CD4-positive, alpha-beta T cell (primary cell): ENCODE results near the gene OTUD5. TPM values are rescaled to one million over a fixed set of nuclear protein-coding genes. Genes with fewer than 3 reads are reported as not detected.

ENCODE experiments used
- ATAC-seq: fragments of 200-7000 bp; cut with Tn5 transposase; one replicate; pipeline ENCODE4 v1.10.0; 2022; ENCODE audit warnings: mild to moderate bottlenecking; ENCODE audit not compliant: poor library complexity
- CTCF ChIA-PET: fragments of 350-600 bp; sonication (Branson Sonifier 250); formaldehyde crosslinking; loops from one replicate; lab custom pipeline; 2021; ENCODE audit warnings: antibody characterized with exemption, inconsistent platforms; lab: Charles Lee
- POLR2A ChIA-PET: fragments of 350-600 bp; sonication (Branson Sonifier 250); formaldehyde crosslinking; loops from one replicate; lab custom pipeline; 2021; ENCODE audit warnings: antibody characterized with exemption, inconsistent platforms; lab: Charles Lee
- DNase-seq, 14 experiments: peaks; one replicate each; pipeline ENCODE4 v3.0.0-alpha.2; 2013 to 2020; ENCODE audit warnings: mixed read lengths in 2 of 14
- H3K27ac ChIP-seq, 2 donors: one replicate each; pipeline versions ENCODE4 v1.5.1 to v1.7.0; 2013; ENCODE audit warnings: low read length in 2 of 2, low read depth in 1 of 2, mild to moderate bottlenecking in 1 of 2
- H3K27me3 ChIP-seq, 2 experiments: 1 replicate in 1 of 2; 2 replicates in 1 of 2; pipeline versions ENCODE4 v1.6.1 to v1.7.0; 2013; ENCODE audit warnings: low read length in 2 of 2, control low read depth in 1 of 2, mild to moderate bottlenecking in 1 of 2, moderate library complexity in 1 of 2; ENCODE audit not compliant: insufficient read depth in 2 of 2, control insufficient read depth in 1 of 2
- H3K36me3 ChIP-seq: one replicate; pipeline ENCODE4 v1.6.1; 2013; ENCODE audit warnings: low read length, control low read depth; ENCODE audit not compliant: insufficient read depth
- H3K4me1 ChIP-seq: one replicate; pipeline ENCODE4 v1.6.1; 2013; ENCODE audit warnings: low read length, control low read depth; ENCODE audit not compliant: insufficient read depth
- H3K4me3 ChIP-seq: one replicate; pipeline ENCODE4 v1.5.1; 2013; ENCODE audit warnings: mild to moderate bottlenecking, low read length, moderate library complexity
- H3K9me3 ChIP-seq, 2 experiments: 1 replicate in 1 of 2; 2 replicates in 1 of 2; pipeline versions ENCODE4 v1.6.1 to v1.7.0; 2013; ENCODE audit warnings: low read length in 2 of 2, mild to moderate bottlenecking in 2 of 2, control low read depth in 1 of 2, moderate library complexity in 1 of 2; ENCODE audit not compliant: control insufficient read depth in 1 of 2, insufficient read depth in 1 of 2
- H3K27ac Mint-ChIP-seq: one replicate; pipeline ENCODE4 v1.8.0; 2020; ENCODE audit warnings: mixed read lengths
- H3K27me3 Mint-ChIP-seq: one replicate; pipeline ENCODE4 v1.8.0; 2021; ENCODE audit warnings: mixed read lengths
- H3K36me3 Mint-ChIP-seq: one replicate; pipeline ENCODE4 v1.8.0; 2021; ENCODE audit warnings: low read depth, mixed read lengths
- H3K4me1 Mint-ChIP-seq: one replicate; pipeline ENCODE4 v1.8.0; 2021; ENCODE audit warnings: low read depth, mixed read lengths
- H3K4me3 Mint-ChIP-seq: one replicate; pipeline ENCODE4 v1.8.0; 2020; ENCODE audit warnings: mild to moderate bottlenecking, mixed read lengths
- H3K9me3 Mint-ChIP-seq: one replicate; pipeline ENCODE4 v1.8.0; 2020; ENCODE audit warnings: mixed read lengths
- CTCF ChIP-seq: fragments of 200-600 bp; IDR thresholded peaks from one replicate; pipeline ENCODE4 v1.8.0; 2022; ENCODE audit warnings: antibody characterized with exemption, mild to moderate bottlenecking
- intact Hi-C, 2 experiments: fragments of 100-400 bp; cut with DNase I in 1 of 2; cut with micrococcal nuclease in 1 of 2; formaldehyde crosslinking; loops; one replicate each; pipeline versions ENCODE4 v1.15.1 to v1.9.0; 2023 to 2025; cut with DNase I, micrococcal nuclease
- total RNA-seq, 174 experiments: library from RNA in 2 of 174; stranded (reverse) in 2 of 174; gene quantifications; one replicate each; pipeline ENCODE4 v1.2.3 and lab custom pipeline; 2021 to 2026

Gene OTUD5
- total RNA-seq, 2 experiments from 2014 or later, result 81.3 to 92.1 TPM

GRCh38 chrX:48918301-48918642, 39.1 kb downstream of the OTUD5 start:
- ATAC-seq (no peak), DNase-seq (no peak)
- Mint-ChIP-seq H3K4me1 (peaks cover 54% of the 10 kb centered on the region), H3K4me3 (peak overlapping the region; percentile 98), H3K27me3 (no peaks in the 10 kb centered on the region), H3K9me3 (no peaks in the 10 kb centered on the region), H3K36me3 (peaks cover 81% of the 10 kb centered on the region), H3K27ac (peak overlapping the region; percentile 95)
- CTCF ChIA-PET, result interaction anchor here (2.7 to 4.0 kb wide), 2 partner anchors 19 to 26 kb away, joined by 8 to 15 read pairs; no protein-coding TSS in a partner anchor
- Histone ChIP-seq H3K4me3 (peak overlapping the region; percentile 89), H3K36me3 (peaks cover 56% of the 10 kb centered on the region), H3K27me3 (no peaks in the 10 kb centered on the region), H3K27ac (peak overlapping the region; percentile 60 to 80), H3K9me3 (no peaks in the 10 kb centered on the region), H3K4me1 (peaks cover 69% of the 10 kb centered on the region)
- intact Hi-C loops, result loop anchor here (5.0 to 10.0 kb wide), 4 partner anchors 39 to 1263 kb away; partner anchors contain the start of genes ELK1 (in 1 of the 2), OTUD5 (in 1 of the 2) and UXT (in 1 of the 2)
- POLR2A ChIA-PET, result interaction anchor here (1.5 to 11.7 kb wide), 3 partner anchors 22 to 40 kb away, joined by 7 to 335 read pairs (median 22); partner anchors contain the start of gene OTUD5
- no peak for TF ChIP-seq CTCF

- intact Hi-C loops, result loop anchor here (1.0 to 10.0 kb wide), 9 partner anchors 19 to 1263 kb away; partner anchors contain the start of genes ELK1 (in 1 of the 2), OTUD5 (in 1 of the 2) and UXT (in 1 of the 2)
Measured at GRCh38 chrX:48917139-48918001, 40.0 kb downstream of the OTUD5 start.

More at GRCh38 chrX:48917139-48918001, 40.0 kb downstream of the OTUD5 start:
- ChIA-PET CTCF (interaction anchor here (0.7 to 4.0 kb wide), 6 partner anchors 19 to 269 kb away, joined by 3 to 15 read pairs (median 4); partner anchors contain the start of gene PQBP1), POLR2A (interaction anchor here (0.6 to 11.7 kb wide), 4 partner anchors 19 to 40 kb away, joined by 4 to 335 read pairs (median 13); partner anchors contain the start of genes OTUD5, PQBP1 and TIMM17B)
- Mint-ChIP-seq H3K4me1 (peaks cover 56% of the 10 kb centered on the region), H3K36me3 (peaks cover 83% of the 10 kb centered on the region), H3K9me3 (no peaks in the 10 kb centered on the region), H3K4me3 (peak overlapping the region; percentile 98), H3K27me3 (no peaks in the 10 kb centered on the region), H3K27ac (peak overlapping the region; percentile 95)
- Histone ChIP-seq H3K27me3 (no peaks in the 10 kb centered on the region), H3K36me3 (peaks cover 55% of the 10 kb centered on the region), H3K27ac (peak overlapping the region; percentile 61 to 80), H3K9me3 (no peaks in the 10 kb centered on the region), H3K4me3 (peak overlapping the region; percentile 89), H3K4me1 (peaks cover 69% of the 10 kb centered on the region)
- peak; percentile 79 for TF ChIP-seq CTCF
- peak; percentile 79 to 94 (median 86) for DNase-seq
- peak; percentile 33 for ATAC-seq
